NCI-H1436 (cell line): ENCODE results near the gene MON2.
"Not testable (repeated sequence)": the region's sequence is repeated elsewhere in the genome, so short reads cannot be mapped to it uniquely, and the experiment has no call there.

Experiments used
- DNase-seq: peaks from one replicate; lab custom pipeline; 2025; lab: John Stamatoyannopoulos, UW

MON2 gene

DNA sequence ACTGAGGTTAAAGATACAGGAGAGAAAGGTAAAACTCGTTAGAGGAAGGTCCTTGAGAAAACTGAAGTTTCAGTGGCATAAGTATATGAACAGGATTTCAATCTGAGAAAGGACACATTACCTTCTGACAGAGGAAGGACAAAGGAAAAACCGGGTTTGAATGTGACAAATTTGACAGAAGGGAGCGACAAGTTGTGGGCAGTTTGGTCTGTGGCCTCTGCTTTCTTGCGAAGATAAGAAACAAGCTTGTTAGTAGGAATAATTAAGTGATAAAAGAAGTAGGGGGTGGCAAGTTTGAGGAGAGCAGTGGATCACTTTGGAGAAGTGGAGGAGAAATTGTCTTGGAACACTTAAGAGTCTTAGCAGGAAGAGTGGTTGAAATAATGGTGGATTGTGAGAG lies 5.1 kb downstream of the MON2 start:
- DNase-seq = no peak

- no peak for DNase-seq
Observed at GRCh38 chr12:62472472-62472871, 5.8 kb downstream of the MON2 start.

DNA sequence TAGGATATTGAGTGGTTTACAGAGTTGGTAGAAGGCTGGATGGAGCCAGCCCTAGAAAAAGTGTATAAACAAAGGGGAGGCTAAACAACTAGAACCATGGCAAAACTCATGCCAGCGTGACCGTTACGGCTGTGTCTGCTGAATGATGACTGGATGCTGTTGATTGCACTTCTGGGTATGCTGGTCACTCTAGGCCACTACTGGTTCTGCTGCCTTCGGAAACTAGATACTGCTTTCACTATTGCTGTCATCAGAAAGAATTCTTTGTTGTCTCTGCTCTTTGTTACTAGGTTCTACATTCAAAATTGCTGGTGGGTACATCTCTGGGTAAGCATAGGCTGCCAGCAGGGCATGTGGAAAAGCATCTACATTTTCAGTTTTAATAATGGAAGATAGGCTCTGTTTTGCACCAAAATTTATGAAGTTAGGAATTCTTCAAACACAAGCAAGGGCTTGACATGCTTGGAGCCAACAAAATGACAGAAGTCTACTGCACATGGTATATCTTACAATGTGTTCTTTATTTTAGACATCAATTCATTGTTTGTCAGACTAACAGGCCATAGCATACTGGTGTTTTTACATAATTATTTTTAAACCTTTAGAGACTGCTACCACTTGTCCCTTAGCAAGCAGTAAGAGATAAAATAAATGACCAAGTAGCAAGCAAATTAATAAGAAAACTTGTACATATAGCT lies 15.4 kb downstream of the MON2 start:
- no peak for DNase-seq

- DNase-seq = no peak
Observed at GRCh38 chr12:62482769-62483168, 16.1 kb downstream of the MON2 start.

DNA sequence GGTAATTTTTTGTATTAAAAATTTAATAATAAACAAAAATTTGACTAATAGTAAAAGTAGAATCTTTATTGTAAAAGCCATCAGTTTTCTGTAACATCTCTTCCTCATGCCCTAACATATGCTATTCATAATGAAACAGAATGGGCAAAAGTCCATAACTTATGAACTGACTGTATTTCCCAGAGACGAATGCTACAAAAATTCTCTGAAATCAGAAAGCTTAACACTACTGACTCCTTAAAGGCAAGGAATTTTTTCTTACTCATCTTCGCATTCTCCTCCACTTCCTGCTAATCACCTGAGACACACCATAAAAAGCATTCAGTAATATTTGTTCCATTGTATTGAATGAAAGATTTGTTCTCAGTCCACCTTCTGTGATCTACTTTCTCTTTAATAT lies 17.6 kb downstream of the MON2 start:
- no peak for DNase-seq

GRCh38 chr12:62505786-62506185 lies 39.2 kb downstream of the MON2 start:
- no peak for DNase-seq

GRCh38 chr12:62512901-62513300 lies 46.3 kb downstream of the MON2 start:
- no peak for DNase-seq

- DNase-seq = not testable (repeated sequence)
Observed at GRCh38 chr12:62514080-62514479, 47.5 kb downstream of the MON2 start.

DNA sequence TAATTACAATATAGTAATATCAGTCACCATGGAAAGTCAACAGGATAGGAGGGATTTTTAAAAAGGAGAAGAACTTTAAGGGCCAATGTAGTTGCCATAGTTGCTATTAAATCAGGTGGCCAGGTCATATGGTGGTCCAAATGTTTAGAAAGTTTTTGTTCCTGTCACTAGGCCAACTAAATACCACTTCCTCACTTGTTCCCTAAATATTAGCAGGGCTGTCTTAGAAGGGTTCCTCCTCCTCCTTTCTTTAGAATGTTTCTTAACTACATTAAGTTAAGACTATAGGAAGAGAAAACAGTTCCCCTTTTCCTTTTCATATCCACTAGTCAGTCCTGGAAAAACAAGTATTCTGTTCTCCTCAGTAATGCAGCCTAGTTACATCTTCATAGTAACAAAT lies 50.3 kb downstream of the MON2 start:
- no peak for DNase-seq

DNA sequence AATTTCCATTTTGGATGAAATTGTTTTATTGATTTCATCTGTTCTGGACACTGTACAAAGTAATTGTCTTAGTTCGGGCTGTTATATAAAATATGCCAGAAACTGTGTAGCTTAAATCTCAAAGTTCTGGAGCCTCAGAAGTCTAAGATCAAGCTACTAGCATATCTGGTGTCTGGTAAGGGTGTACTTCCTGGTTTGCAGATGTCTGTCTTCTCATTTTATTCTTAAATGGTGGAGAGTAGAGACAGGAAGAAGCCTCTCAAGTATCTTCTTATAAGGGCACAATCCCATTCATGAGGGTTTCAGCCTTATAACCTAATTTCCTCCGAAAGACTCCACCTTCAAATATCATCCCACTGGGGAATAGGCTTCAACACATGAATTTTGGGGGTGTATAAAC lies 51.3 kb downstream of the MON2 start:
- DNase-seq = no peak

DNA sequence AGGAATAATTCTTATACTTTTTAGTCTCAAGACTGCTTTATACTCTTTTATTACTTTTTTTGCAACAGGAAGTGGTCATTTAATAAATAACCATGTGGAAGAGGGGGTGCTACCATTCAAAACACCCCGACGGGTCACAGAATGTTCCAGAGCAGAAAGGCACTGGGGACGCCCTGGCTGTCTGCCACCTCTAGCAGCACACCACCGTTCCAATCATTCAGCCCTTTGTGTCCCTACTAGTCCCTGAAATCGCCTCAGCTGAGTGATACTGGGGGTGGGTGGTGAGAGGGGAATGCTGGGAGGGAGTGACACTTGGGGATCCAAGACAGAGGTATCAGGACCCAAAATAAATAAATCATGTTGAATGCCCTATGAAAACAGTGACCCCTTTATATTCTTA lies 52.4 kb downstream of the MON2 start:
- DNase-seq = no peak

- DNase-seq = no peak
Observed at GRCh38 chr12:62520361-62520760, 53.7 kb downstream of the MON2 start.

DNA sequence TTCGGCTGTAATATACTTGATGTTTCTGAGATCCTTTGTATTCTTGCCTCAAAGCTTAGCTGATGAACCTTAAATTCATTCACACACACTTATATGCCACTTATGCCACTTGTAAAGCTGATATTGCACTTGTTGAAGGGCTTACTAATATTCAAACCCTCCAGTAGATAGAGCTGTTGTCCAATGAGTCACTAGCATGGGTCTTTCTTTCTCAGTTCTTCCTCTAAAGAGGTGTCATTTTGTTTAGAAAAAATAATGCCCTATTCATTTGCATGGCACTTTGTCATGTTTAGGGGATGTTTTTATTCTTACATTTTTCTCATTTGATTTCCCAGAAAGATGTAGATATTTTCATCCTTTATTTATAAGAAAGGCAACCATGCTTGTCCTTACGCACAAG lies 56.4 kb downstream of the MON2 start:
- DNase-seq = no peak

GRCh38 chr12:62523619-62524018 lies 57.0 kb downstream of the MON2 start:
- no peak for DNase-seq

GRCh38 chr12:62525271-62525670 lies 58.6 kb downstream of the MON2 start:
- DNase-seq = no peak

DNA sequence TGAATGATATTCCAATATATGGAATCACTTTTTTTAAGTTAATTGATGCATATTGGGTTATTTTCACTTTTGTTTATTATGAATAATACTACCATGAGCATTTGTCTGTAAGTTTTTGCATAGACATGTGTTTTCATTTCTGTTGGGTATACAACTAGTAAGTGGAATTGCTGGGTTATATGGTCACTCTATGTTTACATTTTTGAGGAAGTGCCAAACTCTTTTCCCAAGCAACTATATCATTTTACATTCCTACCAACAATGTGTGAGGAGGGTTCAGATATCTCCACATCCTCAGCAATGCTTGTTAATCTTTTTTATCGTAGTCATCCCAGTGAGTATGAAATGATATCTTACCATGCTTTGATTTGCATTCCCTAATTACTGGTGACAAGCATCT lies 64.0 kb downstream of the MON2 start:
- no peak for DNase-seq

DNA sequence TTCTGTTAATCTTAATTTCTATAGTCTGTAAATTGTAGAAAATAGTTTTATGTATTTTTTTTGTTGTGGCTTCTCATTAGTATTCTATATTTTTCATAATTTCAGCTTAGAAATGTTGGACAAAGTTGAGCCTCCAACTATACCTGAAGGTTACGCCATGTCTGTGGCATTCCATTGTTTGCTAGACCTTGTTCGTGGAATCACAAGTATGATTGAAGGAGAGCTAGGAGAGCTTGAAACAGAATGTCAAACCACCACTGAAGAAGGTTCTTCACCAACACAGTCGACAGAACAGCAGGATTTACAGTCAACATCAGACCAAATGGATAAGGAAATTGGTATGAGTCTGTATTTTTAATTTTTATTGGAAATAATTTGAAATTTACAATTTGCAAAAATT lies 65.7 kb downstream of the MON2 start:
- DNase-seq = no peak

GRCh38 chr12:62533087-62533754 lies 66.6 kb downstream of the MON2 start:
- DNase-seq = no peak

DNA sequence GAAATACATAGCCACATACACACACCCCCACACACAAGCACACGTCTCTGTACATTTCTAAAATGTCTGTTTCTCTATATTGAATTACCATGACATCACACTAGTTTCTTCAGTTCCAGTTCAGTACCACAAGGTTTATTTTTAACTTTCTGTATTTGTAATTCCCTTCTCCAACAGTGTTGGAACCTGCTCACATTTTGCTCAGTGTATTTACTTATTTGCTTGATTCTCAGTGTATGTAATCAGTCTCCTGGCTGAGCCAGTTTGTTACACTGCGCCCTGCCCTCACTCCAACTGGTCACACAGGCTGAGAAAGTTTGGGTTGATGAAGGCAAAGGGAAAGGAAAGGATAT lies 67.1 kb downstream of the MON2 start:
- no peak for DNase-seq

DNA sequence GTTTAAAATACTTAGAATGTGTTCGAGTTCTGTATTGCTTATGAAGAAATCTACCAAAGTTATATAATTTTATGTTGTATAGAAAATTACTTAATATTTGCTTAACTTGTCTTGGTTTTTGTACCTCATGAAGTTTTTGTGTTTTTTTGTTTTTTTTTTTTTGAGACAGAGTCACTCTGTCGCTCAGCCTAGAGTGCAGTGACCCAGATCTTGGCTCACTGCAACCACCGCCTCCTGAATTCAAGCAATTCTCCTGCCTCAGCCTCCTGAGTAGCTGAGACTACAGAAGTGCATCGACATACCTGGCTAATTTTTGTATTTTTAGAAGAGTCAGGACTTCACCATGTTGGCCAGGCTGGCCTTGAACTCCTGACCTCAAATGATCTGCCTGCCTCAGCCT lies 69.9 kb downstream of the MON2 start:
- no peak for DNase-seq

- DNase-seq = no peak
Observed at GRCh38 chr12:62537551-62537950, 70.9 kb downstream of the MON2 start.

GRCh38 chr12:62540354-62540753 lies 73.7 kb downstream of the MON2 start:
- DNase-seq = no peak

DNA sequence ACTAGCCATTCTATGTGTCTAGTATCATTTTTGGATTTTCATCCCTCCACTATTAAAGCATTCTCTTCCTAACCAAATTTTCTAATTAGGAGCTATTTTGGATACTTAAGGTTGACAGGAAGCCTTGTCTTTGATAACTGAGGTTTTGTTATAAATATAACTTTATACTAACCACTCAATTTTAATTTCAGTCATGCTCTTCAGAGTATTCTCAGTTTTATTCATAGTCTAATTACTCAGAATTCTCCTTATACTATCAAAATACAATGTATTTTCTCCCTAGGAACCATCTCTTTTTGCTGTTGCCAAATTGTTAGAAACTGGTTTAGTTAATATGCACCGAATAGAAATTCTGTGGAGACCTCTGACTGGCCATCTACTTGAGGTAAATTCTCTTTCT lies 76.2 kb downstream of the MON2 start:
- no peak for DNase-seq

GRCh38 chr12:62543324-62543723 lies 76.7 kb downstream of the MON2 start:
- no peak for DNase-seq
